HG03139 (cell line): ENCODE results near the gene SYT13.
"Not testable (repeated sequence)": the region's sequence is repeated elsewhere in the genome, so short reads cannot be mapped to it uniquely, and the experiment has no call there.

ENCODE experiments used
- ATAC-seq: cut with Tn5 transposase; IDR thresholded peaks from one replicate; pipeline ENCODE4 v1.9.1; 2021; ENCODE audit not compliant: unreplicated experiment

Gene SYT13

GRCh38 chr11:45250035-45250718 is 36.0 kb downstream of the SYT13 start:
- no peak for ATAC-seq

- not testable (repeated sequence) for ATAC-seq
Measured at GRCh38 chr11:45249372-45249771, 36.8 kb downstream of the SYT13 start.

- ATAC-seq, result no peak
Measured at GRCh38 chr11:45248501-45249011, 37.6 kb downstream of the SYT13 start.

- no peak for ATAC-seq
Measured at GRCh38 chr11:45247433-45247832, 38.7 kb downstream of the SYT13 start.

- ATAC-seq, result no peak
Measured at GRCh38 chr11:45246241-45246640, 39.9 kb downstream of the SYT13 start.

- ATAC-seq, result no peak
Measured at GRCh38 chr11:45245218-45246045, 40.7 kb downstream of the SYT13 start.

GRCh38 chr11:45243967-45244366 is 42.2 kb downstream of the SYT13 start:
- no peak for ATAC-seq

GRCh38 chr11:45239733-45240132 is 46.4 kb downstream of the SYT13 start:
- no peak for ATAC-seq

- no peak for ATAC-seq
Measured at GRCh38 chr11:45238724-45239123, 47.4 kb downstream of the SYT13 start.

- no peak for ATAC-seq
Measured at GRCh38 chr11:45237711-45238315, 48.3 kb downstream of the SYT13 start.

- ATAC-seq, result no peak
Measured at GRCh38 chr11:45234306-45235006, 51.7 kb downstream of the SYT13 start.

- no peak for ATAC-seq
Measured at GRCh38 chr11:45233804-45234170, 52.4 kb downstream of the SYT13 start.

- no peak for ATAC-seq
Measured at GRCh38 chr11:45233121-45233803, 52.9 kb downstream of the SYT13 start.

- no peak for ATAC-seq
Measured at GRCh38 chr11:45232341-45233080, 53.6 kb downstream of the SYT13 start.

- ATAC-seq, result no peak
Measured at GRCh38 chr11:45229401-45230020, 56.6 kb downstream of the SYT13 start.

- no peak for ATAC-seq
Measured at GRCh38 chr11:45227836-45228235, 58.3 kb downstream of the SYT13 start.

- ATAC-seq, result no peak
Measured at GRCh38 chr11:45226901-45227300, 59.2 kb downstream of the SYT13 start.

- no peak for ATAC-seq
Measured at GRCh38 chr11:45225961-45226871, 59.9 kb downstream of the SYT13 start.
